NCI-H1105 (cell line): ENCODE data around the gene CSGALNACT2.
"Not testable (repeated sequence)": the region's sequence is repeated elsewhere in the genome, so short reads cannot be mapped to it uniquely, and the experiment has no call there.

Experiments used
- DNase-seq: peaks from one replicate; lab custom pipeline; 2025; lab: John Stamatoyannopoulos, UW

CSGALNACT2 gene, protein sequence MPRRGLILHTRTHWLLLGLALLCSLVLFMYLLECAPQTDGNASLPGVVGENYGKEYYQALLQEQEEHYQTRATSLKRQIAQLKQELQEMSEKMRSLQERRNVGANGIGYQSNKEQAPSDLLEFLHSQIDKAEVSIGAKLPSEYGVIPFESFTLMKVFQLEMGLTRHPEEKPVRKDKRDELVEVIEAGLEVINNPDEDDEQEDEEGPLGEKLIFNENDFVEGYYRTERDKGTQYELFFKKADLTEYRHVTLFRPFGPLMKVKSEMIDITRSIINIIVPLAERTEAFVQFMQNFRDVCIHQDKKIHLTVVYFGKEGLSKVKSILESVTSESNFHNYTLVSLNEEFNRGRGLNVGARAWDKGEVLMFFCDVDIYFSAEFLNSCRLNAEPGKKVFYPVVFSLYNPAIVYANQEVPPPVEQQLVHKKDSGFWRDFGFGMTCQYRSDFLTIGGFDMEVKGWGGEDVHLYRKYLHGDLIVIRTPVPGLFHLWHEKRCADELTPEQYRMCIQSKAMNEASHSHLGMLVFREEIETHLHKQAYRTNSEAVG

DNA sequence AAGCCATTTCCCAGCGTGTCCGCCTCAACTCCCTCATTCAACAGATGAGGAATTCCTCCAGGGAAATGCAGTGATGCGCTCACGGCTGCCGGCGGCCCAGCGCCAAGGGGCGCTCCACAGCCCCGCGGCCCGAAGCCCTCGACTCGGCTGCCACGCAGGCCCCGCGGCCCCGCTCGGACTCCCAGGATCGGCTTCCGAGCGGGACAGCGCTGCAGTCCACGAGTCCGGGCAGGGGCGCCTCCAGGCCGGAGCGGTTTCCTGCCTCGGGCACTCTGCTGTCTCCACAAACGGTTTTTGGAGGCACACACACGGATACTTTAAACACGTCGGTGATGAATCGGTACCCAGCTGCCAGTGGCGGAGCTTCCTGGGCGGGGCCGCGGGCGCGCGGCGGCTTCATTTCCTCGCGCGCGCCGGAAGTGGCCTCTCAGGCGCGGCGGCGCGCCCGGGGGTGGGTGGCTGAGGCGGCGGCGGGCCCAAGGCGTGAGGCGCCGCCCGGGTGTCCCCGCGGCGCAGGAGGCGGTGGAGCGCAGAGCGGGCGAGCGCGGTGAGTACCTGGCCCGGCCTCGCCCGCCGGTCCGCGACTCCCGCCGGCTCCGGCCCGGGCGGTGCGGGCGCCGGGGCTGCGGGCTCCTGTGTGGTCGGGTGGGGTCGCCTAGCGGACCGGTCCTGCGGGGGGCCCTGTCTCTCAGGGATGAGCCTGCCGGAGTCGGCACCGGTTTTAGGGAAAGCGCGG lies at the start of gene CSGALNACT2:
TSS of gene CSGALNACT2 (plus strand) at position 425 of the 736 bp plus-strand sequence. CDS start 16,705 bp downstream, outside the sequence.
- peak; percentile 42 for DNase-seq

DNA sequence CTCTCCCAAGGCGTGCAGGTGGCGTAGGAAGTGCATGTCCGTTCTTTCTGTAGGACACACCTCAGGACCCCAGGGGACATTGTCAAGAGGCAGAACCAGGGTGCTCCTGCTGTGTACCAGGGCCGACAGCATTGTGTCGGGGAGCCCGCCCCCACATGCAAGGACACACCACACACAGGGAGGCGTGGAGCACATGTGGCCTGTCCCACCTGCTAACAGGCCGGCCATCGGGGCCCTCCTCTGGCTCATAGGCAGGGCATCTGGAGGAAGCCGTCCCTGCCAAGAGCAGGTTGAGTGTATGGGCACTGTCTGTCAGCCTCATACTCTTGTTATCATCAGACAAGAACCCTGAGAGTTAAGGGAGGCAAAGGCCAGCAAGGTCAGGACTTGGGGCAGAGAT lies 48.7 kb upstream of the CSGALNACT2 start:
- no peak for DNase-seq

DNA sequence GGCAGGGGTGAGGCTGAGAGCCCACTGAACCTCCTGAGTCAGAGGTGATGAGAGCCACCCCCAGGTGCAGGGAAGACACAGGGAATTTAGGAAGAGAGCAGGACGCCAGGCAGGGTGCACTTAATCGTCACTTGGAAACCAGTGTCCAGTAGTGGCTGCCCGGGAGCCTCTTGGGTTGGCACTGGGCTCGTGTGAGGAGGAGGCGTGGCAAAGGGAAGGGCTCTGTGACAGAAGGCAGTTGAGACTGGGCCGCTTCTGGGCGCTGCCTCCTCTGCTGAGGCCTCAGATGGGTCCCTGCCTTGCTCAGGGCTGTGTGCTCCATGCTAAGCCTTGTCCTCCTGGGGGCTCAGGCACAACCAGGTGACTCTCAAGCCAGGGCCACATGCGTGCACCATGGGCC lies 48.1 kb upstream of the CSGALNACT2 start:
- DNase-seq = no peak

DNA sequence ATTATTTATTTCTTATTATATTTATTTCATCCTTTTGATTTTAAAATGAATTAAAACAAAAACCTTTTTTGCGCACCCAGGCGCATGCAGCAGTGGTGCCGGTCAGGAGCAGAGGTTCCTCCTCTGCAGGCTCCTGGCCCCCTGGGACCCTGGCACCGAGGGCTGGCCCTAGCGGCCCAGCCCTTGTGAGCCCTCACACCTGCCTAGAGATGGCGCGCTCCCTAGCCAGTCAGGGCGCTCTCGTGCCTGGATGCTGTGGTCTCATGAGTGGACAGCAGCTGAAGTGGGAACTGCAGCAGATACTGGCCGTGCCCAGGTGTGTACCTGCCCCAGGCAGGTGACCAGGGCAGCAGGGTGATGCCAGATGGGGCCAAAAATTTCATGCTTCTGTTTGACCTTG lies 47.6 kb upstream of the CSGALNACT2 start:
- DNase-seq = no peak

GRCh38 chr10:43091846-43092245 lies 46.4 kb upstream of the CSGALNACT2 start:
- DNase-seq = no peak

DNA sequence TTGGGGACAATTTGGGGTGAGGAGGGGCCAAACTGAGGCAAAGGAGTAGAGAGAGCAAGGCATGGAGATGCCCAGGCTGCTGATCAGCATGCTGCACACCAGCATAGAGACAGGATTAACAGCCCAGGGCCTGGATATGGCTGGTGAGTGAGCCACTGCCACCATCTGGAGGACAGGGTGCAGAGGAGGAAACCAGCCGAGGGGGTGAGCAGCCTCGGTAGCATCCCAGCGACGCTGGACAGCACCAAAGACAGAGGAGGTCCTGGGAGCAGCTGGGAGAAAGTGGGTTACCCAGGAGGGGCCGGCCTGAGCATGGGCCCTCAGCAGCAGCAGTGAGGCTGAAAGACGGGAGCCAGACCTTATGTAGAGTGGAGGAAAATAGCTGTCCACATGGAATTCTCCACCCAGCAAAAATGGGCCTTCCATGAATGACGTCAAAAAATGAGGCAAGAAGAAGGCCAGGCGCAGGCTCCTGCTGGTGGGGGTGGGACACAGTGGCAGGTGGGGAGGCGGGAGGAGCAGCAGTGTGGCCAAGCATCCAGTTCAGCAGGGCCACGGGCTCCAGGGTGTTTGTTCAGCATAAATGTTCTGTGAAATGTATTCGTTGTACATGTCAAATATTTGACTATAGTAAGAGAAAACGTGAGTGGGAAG lies 44.7 kb upstream of the CSGALNACT2 start:
- DNase-seq = no peak

DNA sequence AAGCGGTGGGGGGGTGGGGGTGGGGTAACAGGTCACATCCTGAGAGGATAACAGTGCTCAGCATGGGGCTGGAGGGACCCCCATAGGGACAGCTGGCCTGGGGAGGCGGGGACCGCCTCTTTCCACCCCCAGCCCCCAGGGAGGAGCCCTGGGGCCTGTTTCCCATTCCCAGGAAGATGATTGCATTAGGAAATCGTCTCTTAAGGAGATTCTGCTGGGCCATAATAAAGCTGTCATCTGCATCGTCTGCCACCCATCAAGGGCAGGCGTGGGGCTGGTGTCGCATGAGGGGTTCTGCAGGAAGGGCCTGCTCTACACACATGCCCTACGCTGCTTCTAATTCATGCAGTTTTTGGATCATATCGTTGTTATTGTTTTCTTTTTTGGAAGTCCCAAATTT lies 44.2 kb upstream of the CSGALNACT2 start:
- DNase-seq = no peak

DNA sequence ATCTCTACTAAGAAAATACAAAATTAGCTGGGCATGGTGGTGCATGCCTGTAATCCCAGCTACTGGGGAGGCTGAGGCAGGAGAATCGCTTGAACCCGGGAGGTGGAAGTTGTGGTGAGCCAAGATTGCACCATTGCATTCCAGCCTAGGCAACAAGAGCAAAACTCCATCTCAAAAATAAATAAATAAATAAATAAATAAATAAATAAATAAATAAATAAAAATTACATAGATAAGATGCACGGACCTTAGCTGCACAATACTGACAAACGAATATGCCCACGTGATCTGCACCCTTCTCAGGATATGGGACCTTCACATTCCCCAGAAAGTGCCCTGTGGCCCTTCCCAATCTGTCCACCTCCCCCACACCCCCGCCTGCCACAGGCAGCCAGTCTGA lies 38.9 kb upstream of the CSGALNACT2 start:
- not testable (repeated sequence) for DNase-seq

GRCh38 chr10:43099928-43100327 lies 38.3 kb upstream of the CSGALNACT2 start:
- DNase-seq = no peak

GRCh38 chr10:43100366-43100765 lies 37.9 kb upstream of the CSGALNACT2 start:
- no peak for DNase-seq

GRCh38 chr10:43102063-43102828 lies 36.0 kb upstream of the CSGALNACT2 start:
- DNase-seq = no peak

DNA sequence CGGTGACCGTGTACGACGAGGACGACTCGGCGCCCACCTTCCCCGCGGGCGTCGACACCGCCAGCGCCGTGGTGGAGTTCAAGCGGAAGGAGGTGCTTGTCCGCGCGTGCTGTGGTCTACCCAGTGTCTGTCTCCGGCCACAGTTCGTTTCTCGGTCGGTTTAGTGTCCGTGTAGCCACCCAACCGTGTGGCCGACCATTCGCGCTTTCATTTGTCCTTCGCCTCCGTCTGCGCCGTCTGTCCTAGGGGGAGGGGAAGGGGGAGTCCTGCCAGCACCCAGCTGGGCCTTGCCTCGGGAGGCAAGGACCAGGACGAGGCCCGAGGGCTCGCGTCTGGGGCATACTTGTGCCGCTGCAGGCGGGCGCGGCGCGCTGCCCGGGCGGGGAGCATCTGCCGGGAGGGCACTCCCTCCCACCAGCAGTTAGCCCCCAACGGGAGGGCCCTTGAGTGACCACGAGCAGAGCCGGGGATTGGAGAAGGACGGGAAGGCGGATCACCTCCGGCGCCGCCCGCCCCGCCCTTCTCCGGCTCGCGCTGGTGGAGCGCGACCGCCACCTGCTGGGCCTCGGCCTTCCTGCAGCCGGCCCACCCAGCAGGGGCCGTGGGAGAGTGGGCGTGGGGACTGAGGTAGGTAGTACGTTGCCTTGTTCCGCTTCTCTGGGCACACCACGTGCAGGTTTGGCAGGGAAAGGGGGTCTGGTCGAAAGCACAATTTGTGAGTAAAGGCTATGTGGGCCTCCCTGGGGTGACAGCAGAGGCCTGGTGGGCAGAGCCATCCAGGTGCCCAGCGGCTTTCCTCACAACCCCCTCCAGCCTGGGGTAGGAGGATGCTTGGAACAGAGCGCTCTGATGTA lies 32.9 kb upstream of the CSGALNACT2 start:
- peak; percentile 41 for DNase-seq

GRCh38 chr10:43105956-43106229 lies 32.4 kb upstream of the CSGALNACT2 start:
- DNase-seq = no peak

GRCh38 chr10:43106256-43107091 lies 31.8 kb upstream of the CSGALNACT2 start:
- DNase-seq = no peak

GRCh38 chr10:43108951-43109350 lies 29.3 kb upstream of the CSGALNACT2 start:
- DNase-seq = no peak

DNA sequence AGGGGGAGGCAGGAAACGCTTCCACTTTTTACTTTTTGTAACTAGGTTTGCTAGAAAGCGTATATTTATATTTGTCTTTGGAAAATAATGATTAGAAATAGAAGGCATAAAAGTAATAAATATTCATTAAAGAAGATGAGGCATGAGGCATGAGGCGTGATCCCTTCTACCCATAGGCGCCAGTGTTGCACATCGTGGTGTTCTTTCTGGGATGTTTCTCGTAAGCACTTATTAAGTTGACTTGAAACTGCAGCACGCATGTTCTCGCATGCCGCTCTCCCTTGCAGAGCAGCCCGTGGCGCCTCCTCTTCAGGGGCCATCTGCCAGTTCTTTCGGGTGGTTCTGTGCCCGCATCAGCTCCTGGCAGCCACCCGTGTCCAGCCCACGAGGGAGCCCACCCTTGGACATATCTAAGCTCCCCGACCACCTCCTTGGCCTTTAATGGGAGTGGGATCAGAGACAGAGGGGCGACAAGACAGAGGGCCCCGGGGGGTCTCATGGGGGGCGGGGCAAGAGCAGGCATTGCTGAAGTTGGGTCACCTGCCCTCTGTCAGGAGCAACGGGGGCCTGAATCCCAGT lies 28.5 kb upstream of the CSGALNACT2 start:
- no peak for DNase-seq

DNA sequence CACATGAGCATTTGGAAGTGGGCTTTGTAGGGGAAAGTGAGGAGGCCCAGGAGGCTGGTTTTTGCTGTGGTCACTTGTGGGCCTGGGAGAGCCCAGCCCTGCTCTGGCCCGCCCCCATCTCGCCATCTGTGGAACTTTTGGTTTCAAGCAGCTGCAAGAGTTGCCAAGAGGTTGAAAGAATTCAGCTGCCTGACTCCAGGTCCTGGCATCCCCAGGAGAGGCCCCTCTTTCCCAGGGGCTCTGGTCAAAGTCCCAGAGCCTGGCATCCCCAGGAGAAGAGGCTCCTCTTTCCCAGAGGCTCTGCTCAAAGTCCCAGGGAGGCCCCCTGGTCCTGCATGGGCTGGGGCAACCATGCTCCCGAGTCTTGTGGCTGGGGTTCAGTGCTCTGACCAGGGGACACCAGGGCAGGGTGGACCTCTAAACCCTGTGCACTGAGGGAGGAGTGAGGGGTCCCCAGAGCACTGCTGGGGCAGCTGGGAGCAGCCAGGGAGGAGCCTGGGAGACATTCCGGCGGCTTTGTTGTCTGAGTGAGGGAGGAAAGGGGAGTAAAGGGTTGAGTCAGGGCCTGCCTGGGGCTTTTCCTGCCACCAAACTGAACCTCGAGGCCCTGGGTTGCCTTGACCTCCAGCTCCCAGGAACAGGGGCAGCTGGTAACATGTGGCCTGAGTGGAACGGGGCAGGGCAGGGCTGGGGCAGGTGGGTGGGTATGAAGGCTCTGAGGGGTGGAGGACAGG lies 27.7 kb upstream of the CSGALNACT2 start:
- no peak for DNase-seq

- DNase-seq = no peak
These were observed 27.1 kb upstream of the CSGALNACT2 start for GRCh38 chr10:43111101-43111500.
